ENCODE data around the gene SMARCE1.

Gene SMARCE1

DNA sequence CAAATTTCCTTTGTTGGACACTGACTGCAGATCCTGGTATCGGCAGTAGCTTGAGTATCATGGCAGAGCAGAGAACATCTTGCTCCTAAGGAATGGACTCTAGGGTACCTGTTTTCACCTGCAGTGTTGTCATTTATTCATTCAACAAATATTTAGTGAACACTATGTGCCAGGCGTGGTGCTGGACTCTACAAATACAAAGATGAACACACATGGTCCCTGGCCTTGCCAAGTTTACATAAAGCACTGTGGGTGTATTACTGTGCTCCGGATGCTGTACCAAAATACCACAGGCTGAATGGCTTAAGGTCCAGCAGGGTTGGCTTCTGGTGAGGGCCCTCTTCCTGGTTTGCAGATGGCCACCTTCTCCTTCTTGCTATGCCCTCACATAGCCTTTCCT lies 68.1 kb downstream of the SMARCE1 start:
- DNase-seq (ENCODE audit: low read depth), result no peak

DNA sequence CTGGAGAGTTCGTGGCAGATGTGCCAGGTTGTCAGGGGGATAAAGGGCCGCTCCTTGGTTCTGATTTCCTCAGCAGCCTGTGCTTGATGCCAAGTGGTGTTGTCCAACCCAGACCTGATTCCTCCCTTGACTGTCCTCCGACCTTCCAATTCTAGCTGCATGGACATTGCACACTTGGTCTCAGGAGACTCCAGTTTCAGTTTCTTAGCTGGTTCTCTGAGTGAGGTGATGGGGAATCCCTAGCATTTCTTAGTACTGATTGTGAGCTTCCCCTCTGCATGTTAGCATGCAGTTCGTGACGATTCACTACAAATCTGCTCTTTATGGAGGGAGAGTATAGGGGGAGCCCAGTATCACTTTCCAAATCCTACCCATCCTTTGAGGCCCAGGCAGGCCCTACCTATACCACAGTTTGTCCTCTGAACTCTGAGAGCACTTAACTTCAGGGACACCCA lies 70.0 kb downstream of the SMARCE1 start:
- DNase-seq (ENCODE audit: low read depth), result no peak

DNA sequence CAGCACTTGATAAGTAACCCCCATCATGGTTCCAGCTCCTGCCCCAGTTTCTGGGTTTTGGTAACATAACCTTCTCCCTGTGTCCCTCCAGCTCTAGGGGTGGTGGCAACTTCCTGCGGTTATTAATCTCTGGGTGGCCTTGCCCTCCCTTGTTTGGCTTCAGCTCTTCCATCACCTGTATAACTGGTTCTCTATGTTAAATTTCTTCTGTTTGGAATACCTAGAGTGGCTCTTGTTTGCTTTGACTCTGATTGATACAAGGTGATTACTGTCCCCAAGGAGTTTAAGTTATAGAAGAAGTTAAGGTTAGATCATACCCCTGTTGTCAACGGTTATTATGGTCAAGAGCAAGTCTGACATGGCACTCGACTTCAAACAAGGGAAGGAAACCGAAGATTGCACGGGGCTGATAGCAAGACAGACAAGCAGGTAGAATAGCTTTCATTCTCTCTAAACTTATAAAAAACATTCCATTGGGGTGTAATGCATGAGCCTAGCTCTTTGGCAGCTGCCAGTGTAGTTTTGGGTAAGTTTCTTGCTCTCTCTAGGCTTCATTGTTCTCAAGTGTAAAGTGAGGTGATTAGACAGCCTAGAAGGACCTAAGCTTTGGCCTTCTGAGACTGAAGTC lies 71.4 kb downstream of the SMARCE1 start:
- no peak for DNase-seq (ENCODE audit: low read depth)
